Measurements from ENCODE around the gene HARS1. TPM values are rescaled to one million over a fixed set of nuclear protein-coding genes. Genes with fewer than 3 reads are reported as not detected.
A peak's percentile ranks its signal among the peaks of the same experiment; 100 is the strongest.

The HARS1 gene
- total RNA-seq, 3 donors from 2014 or later: 43.2 to 53.7 (median 53.1) TPM

DNA sequence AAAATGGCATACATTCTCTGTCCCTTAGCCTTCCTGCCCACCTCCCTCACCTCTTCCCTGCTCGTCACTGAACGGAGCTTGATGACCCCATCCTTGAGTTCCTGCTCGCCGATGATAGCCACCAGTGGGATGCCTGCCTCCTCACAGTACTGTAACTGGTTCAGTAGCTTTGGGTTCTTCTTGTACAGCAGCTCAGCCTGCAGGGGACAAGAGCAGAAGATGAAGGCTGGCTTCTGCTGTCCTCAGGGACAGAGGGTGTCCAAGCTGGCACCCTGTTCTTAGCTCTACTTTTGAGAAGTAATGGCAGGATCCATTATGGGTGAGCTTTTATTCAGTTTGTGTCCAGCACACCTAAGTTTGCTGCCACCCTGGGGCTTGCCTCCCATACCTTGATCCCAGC is 16.5 kb downstream of the HARS1 start:
- H3K27me3 ChIP-seq: no peaks in the 10 kb centered on the region
- no peaks in the 10 kb centered on the region for H3K4me1 ChIP-seq
- intact Hi-C loops (cut with DNase I; ENCODE audit: low total_unique reads): no loop called here
- no peak for DNase-seq (ENCODE audit: low spot score in 2 of 2)
- H3K27ac ChIP-seq: no peak overlapping the region
- H3K9me3 ChIP-seq: no peaks in the 10 kb centered on the region
- H3K36me3 ChIP-seq: peaks cover 6% of the 10 kb centered on the region
- H3K4me3 ChIP-seq: no peak overlapping the region
- TF ChIP-seq, protein P1, sequence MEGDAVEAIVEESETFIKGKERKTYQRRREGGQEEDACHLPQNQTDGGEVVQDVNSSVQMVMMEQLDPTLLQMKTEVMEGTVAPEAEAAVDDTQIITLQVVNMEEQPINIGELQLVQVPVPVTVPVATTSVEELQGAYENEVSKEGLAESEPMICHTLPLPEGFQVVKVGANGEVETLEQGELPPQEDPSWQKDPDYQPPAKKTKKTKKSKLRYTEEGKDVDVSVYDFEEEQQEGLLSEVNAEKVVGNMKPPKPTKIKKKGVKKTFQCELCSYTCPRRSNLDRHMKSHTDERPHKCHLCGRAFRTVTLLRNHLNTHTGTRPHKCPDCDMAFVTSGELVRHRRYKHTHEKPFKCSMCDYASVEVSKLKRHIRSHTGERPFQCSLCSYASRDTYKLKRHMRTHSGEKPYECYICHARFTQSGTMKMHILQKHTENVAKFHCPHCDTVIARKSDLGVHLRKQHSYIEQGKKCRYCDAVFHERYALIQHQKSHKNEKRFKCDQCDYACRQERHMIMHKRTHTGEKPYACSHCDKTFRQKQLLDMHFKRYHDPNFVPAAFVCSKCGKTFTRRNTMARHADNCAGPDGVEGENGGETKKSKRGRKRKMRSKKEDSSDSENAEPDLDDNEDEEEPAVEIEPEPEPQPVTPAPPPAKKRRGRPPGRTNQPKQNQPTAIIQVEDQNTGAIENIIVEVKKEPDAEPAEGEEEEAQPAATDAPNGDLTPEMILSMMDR (IDR thresholded peaks at IDR 0.05): no peak
- TF ChIP-seq POLR2A (IDR thresholded peaks at IDR 0.05): no peak
- no peak for TF ChIP-seq POLR2AphosphoS5 (IDR thresholded peaks at IDR 0.05)

DNA sequence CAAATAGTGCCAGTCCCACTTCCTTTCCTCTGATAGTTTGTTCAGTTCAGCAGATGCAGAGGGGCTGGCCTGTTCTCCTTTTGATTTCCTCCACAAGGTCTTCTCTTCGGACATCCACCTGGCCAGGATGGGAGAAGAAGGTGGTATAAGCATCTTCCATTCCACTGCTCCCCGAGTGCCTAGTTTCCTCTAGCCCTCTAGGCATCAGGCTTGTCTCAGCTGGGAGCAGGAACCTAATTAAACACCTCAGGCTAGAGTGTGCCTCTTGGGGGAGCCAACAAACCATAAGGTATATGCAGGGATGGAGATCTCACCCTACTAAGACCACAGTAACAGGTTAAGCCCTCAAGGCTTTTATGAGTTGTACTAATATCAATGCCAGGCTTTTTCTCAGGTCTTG is 17.0 kb downstream of the HARS1 start:
- peaks cover 6% of the 10 kb centered on the region for H3K36me3 ChIP-seq
- H3K27me3 ChIP-seq: no peaks in the 10 kb centered on the region
- no peak overlapping the region for H3K27ac ChIP-seq
- no peak for DNase-seq (ENCODE audit: low spot score in 2 of 2)
- intact Hi-C loops (cut with DNase I; ENCODE audit: low total_unique reads): no loop called here
- no peaks in the 10 kb centered on the region for H3K4me1 ChIP-seq
- TF ChIP-seq, protein P1 (IDR thresholded peaks at IDR 0.05): no peak
- TF ChIP-seq POLR2AphosphoS5 (IDR thresholded peaks at IDR 0.05): no peak
- no peak for TF ChIP-seq POLR2A (IDR thresholded peaks at IDR 0.05)
- H3K4me3 ChIP-seq: no peak overlapping the region
- H3K9me3 ChIP-seq: no peaks in the 10 kb centered on the region

DNA sequence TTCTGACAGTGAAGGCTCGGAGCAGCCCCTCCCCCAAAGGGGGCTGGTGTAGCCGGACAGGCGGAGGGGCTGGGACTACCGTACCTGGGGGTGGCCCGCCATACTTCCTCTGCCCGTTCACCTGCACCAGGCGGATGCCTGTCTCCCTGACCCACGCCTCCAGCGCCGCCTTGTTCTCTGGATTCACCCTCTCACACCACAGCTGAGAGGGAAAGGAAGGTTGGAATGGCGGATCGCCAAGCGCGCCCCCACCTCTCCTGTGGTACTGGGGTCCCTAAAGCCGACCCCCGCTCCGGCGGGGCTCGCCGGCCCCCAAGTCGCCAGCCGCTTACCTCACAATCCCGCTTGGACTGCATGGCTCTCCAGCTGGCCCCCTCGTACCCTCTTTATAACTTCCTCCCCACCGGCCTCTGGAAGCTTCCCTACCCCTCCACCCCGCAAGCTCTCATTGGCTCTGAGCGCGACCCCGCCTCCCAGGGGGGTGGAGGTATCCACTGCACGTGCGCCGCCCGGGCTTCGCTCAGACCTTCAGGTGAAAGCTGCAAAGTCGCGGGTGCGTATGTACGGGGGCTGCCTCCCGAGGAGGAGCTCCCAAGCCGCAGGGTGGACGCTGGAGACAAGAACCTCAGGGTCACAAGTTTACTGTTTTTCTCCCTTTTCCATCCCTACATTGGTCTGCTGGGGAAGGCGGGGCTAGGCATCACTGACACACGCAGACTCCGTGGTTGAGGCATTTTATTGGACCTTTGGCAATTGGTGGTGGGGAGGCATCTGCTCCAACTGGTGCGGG is 17.8 kb downstream of the HARS1 start, which contains the start of gene DND1:
Gene DND1 (minus strand): TSS at position 390 of the 790 bp plus-strand sequence. CDS start 34 bp downstream, at position 356.
- TF ChIP-seq POLR2A (IDR thresholded peaks at IDR 0.05): no peak
- TF ChIP-seq POLR2AphosphoS5 (IDR thresholded peaks at IDR 0.05): no peak
- TF ChIP-seq, protein P1 (IDR thresholded peaks at IDR 0.05): no peak
- H3K36me3 ChIP-seq: peaks cover 6% of the 10 kb centered on the region
- H3K9me3 ChIP-seq: no peaks in the 10 kb centered on the region
- no peak for DNase-seq (ENCODE audit: low spot score in 2 of 2)
- H3K4me1 ChIP-seq: no peaks in the 10 kb centered on the region
- H3K4me3 ChIP-seq: peak within 1 kb of the TSS in 2 of 3 donors; percentile 28 to 44
- no peak within 1 kb of the TSS for H3K27ac ChIP-seq
- intact Hi-C loops (cut with DNase I; ENCODE audit: low total_unique reads): no loop called here
- no peaks in the 10 kb centered on the region for H3K27me3 ChIP-seq

DNA sequence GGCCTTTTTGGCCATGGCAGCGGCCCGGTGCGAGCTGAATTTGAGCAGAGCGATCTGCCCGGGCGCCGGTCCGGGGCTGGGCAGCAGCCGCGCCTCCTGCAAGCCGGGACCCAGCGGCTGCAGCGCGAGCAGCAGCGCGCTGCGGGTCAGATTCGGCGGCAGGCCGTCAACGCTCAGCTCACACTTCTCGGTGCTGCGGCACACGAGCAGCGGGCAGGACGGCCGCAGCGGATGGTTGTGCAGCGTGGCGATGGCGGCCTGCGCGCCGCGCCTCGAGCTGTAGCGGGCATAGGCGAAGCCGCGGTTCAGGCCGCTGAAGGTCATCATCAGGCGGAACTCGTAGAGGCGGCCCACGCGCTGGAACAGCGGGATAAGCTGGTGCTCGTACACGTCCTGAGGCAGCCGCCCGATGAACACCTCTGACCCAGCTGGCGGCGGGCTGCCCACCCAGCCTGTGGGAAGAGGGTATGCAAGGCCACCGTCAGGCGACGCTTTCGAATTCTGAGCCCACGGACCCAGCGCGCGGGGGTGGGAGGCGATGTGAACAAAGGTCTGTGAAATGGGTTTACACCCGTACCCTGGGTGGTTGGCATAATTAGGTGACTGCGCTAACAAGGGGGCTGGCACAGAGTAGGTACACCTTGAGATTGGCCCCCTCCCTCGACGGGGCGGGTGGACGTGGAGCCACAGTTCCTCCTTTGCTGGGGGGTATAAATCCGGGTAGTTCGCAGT is 18.5 kb downstream of the HARS1 start:
- H3K36me3 ChIP-seq: peaks cover 6% of the 10 kb centered on the region
- H3K4me3 ChIP-seq: peak overlapping the region in 2 of 3 donors; percentile 28 to 44
- no peak for DNase-seq (ENCODE audit: low spot score in 2 of 2)
- H3K9me3 ChIP-seq: no peaks in the 10 kb centered on the region
- no peaks in the 10 kb centered on the region for H3K27me3 ChIP-seq
- TF ChIP-seq, protein P1 (IDR thresholded peaks at IDR 0.05): no peak
- TF ChIP-seq POLR2A (IDR thresholded peaks at IDR 0.05) (no peak), POLR2AphosphoS5 (IDR thresholded peaks at IDR 0.05) (no peak)
- H3K4me1 ChIP-seq: no peaks in the 10 kb centered on the region
- H3K27ac ChIP-seq: no peak overlapping the region
- intact Hi-C loops (cut with DNase I; ENCODE audit: low total_unique reads): no loop called here

All from breast epithelium (tissue), 4 donors.